HEK293 (cell line): ENCODE data around the gene SPEG.

Experiments
- CTCF ChIA-PET: fragments of 350-600 bp; formaldehyde crosslinking; extraction: SDS; loops from one replicate; lab custom pipeline; 2021; ENCODE audit warnings: antibody characterized with exemption; lab: Yijun Ruan, JAX
- POLR2A ChIA-PET: fragments of 300-600 bp; formaldehyde crosslinking; extraction: SDS; loops from one replicate; lab custom pipeline; 2020; ENCODE audit warnings: antibody characterized with exemption, inconsistent platforms; lab: Yijun Ruan, JAX
- H3K27ac ChIP-seq: fragments of 200-500 bp; sonication (Bioruptor generic); 2 replicates; pipeline ENCODE4 v1.5.1; 2014; ENCODE audit warnings: low read depth, low read length, control low read depth, inconsistent platforms; ENCODE audit errors: extremely low read depth
- H3K36me3 ChIP-seq, 2 experiments: fragments of 200-500 bp in 1 of 2; sonication (Bioruptor generic) in 1 of 2; 1 replicate in 1 of 2; 2 replicates in 1 of 2; pipeline ENCODE4 v1.5.1; 2014 to 2017; ENCODE audit warnings: inconsistent platforms in 2 of 2, low read length in 2 of 2; ENCODE audit not compliant: control insufficient read depth in 2 of 2, insufficient read depth in 1 of 2
- H3K4me1 ChIP-seq: fragments of 200-500 bp; sonication (Bioruptor generic); 2 replicates; pipeline ENCODE4 v1.5.1; 2014; ENCODE audit warnings: mild to moderate bottlenecking, low read length, inconsistent platforms; ENCODE audit not compliant: control insufficient read depth, insufficient read depth
- H3K4me3 ChIP-seq: 2 replicates; pipeline ENCODE4 v1.5.1; 2011; ENCODE audit warnings: low read depth, mild to moderate bottlenecking, control low read depth, low read length, moderate library complexity
- H3K9me3 ChIP-seq: fragments of 200-500 bp; sonication (Bioruptor generic); 2 replicates; pipeline ENCODE4 v1.5.1; 2014; ENCODE audit warnings: low read depth, low read length, inconsistent platforms; ENCODE audit not compliant: control insufficient read depth, insufficient read depth
- BCL11A ChIP-seq: fragments of 450-650 bp; formaldehyde crosslinking; IDR thresholded peaks from 2 replicates; pipeline ENCODE4 v1.5.1; 2016; ENCODE audit warnings: low read depth, missing biosample characterization, missing genetic modification characterization
- PRDM10 ChIP-seq: fragments of 450-650 bp; formaldehyde crosslinking; IDR thresholded peaks from 2 replicates; pipeline ENCODE4 v1.5.1; 2016; ENCODE audit warnings: missing biosample characterization, missing genetic modification characterization
- SP2 ChIP-seq: fragments of 450-650 bp; formaldehyde crosslinking; IDR thresholded peaks from 2 replicates; pipeline ENCODE4 v1.5.1; 2016; ENCODE audit warnings: missing biosample characterization, missing genetic modification characterization
- WT1 ChIP-seq: fragments of 450-650 bp; formaldehyde crosslinking; IDR thresholded peaks from 2 replicates; pipeline ENCODE4 v1.5.1; 2016; ENCODE audit warnings: missing biosample characterization, missing genetic modification characterization
- ZBTB1 ChIP-seq: fragments of 450-650 bp; formaldehyde crosslinking; IDR thresholded peaks from 2 replicates; pipeline ENCODE4 v1.5.1; 2016; ENCODE audit warnings: missing biosample characterization, missing genetic modification characterization
- ZBTB20 ChIP-seq: fragments of 450-650 bp; formaldehyde crosslinking; IDR thresholded peaks from 2 replicates; pipeline ENCODE4 v1.5.1; 2016; ENCODE audit warnings: missing biosample characterization, missing genetic modification characterization
- ZBTB49 ChIP-seq: fragments of 450-650 bp; formaldehyde crosslinking; IDR thresholded peaks from 2 replicates; pipeline ENCODE4 v1.5.1; 2016; ENCODE audit warnings: missing biosample characterization, missing genetic modification characterization, low read depth
- ZNF121 ChIP-seq: fragments of 450-650 bp; formaldehyde crosslinking; IDR thresholded peaks from 2 replicates; pipeline ENCODE4 v1.5.1; 2016; ENCODE audit warnings: missing biosample characterization, missing genetic modification characterization
- ZNF146 ChIP-seq: fragments of 450-650 bp; formaldehyde crosslinking; IDR thresholded peaks from 2 replicates; pipeline ENCODE4 v1.5.1; 2016; ENCODE audit warnings: missing biosample characterization, missing genetic modification characterization
- ZNF202 ChIP-seq: fragments of 450-650 bp; formaldehyde crosslinking; IDR thresholded peaks from 2 replicates; pipeline ENCODE4 v1.5.1; 2016; ENCODE audit warnings: missing biosample characterization, missing genetic modification characterization, borderline replicate concordance
- ZNF280D ChIP-seq: fragments of 450-650 bp; formaldehyde crosslinking; IDR thresholded peaks from 2 replicates; pipeline ENCODE4 v1.5.1; 2016; ENCODE audit warnings: missing biosample characterization, missing genetic modification characterization
- ZNF302 ChIP-seq: fragments of 450-650 bp; formaldehyde crosslinking; IDR thresholded peaks from 2 replicates; pipeline ENCODE4 v1.5.1; 2016; ENCODE audit warnings: missing biosample characterization, missing genetic modification characterization, low read depth
- ZNF423 ChIP-seq: fragments of 450-650 bp; formaldehyde crosslinking; IDR thresholded peaks from 2 replicates; pipeline ENCODE4 v1.5.1; 2016; ENCODE audit warnings: missing biosample characterization, missing genetic modification characterization
- ZNF548 ChIP-seq: fragments of 450-650 bp; formaldehyde crosslinking; IDR thresholded peaks from 2 replicates; pipeline ENCODE4 v1.5.1; 2016; ENCODE audit warnings: missing biosample characterization, missing genetic modification characterization
- ZNF600 ChIP-seq: fragments of 450-650 bp; formaldehyde crosslinking; IDR thresholded peaks from 2 replicates; pipeline ENCODE4 v1.5.1; 2016; ENCODE audit warnings: missing biosample characterization, missing genetic modification characterization
- ZNF837 ChIP-seq: fragments of 450-650 bp; formaldehyde crosslinking; IDR thresholded peaks from 2 replicates; pipeline ENCODE4 v1.5.1; 2016; ENCODE audit warnings: missing biosample characterization, missing genetic modification characterization

SPEG gene

GRCh38 chr2:219410390-219410789 lies 24.3 kb upstream of the SPEG start (continued):
- no peak for TF ChIP-seq SP2 (tag by site-specific recombination)

- ChIA-PET CTCF (interaction anchor here (0.6 to 2.1 kb wide), 2 partner anchors 12 to 269 kb away, joined by 3 to 8 read pairs; no protein-coding TSS in a partner anchor), POLR2A (no interaction called here)
- Histone ChIP-seq H3K4me3 (no peak overlapping the region), H3K9me3 (no peaks in the 10 kb centered on the region), H3K27ac (no peak overlapping the region), H3K4me1 (no peaks in the 10 kb centered on the region), H3K36me3 (no peaks in the 10 kb centered on the region)
- TF ChIP-seq BCL11A (tag by site-specific recombination) (no peak), ZNF202 (tag by site-specific recombination) (no peak), ZNF837 (tag by site-specific recombination) (no peak), ZNF548 (no peak), PRDM10 (tag by site-specific recombination) (no peak), ZNF146 (tag by site-specific recombination) (no peak), WT1 (tag by site-specific recombination) (no peak), ZBTB49 (no peak), ZNF121 (tag by site-specific recombination) (no peak), ZNF280D (tag by site-specific recombination) (no peak), ZNF600 (tag by site-specific recombination) (no peak), ZNF423 (tag by site-specific recombination) (no peak), ZBTB1 (tag by site-specific recombination) (no peak), ZBTB20 (no peak), ZNF302 (tag by site-specific recombination) (no peak)
Measured at GRCh38 chr2:219414857-219415256, 19.8 kb upstream of the SPEG start.
